GM19023 (cell line): ENCODE data around the gene TLDC2.

Experiments
- ATAC-seq: cut with Tn5 transposase; IDR thresholded peaks from one replicate; pipeline ENCODE4 v1.9.1; 2021; ENCODE audit warnings: mild to moderate bottlenecking, moderate library complexity; ENCODE audit not compliant: unreplicated experiment

The TLDC2 gene

DNA sequence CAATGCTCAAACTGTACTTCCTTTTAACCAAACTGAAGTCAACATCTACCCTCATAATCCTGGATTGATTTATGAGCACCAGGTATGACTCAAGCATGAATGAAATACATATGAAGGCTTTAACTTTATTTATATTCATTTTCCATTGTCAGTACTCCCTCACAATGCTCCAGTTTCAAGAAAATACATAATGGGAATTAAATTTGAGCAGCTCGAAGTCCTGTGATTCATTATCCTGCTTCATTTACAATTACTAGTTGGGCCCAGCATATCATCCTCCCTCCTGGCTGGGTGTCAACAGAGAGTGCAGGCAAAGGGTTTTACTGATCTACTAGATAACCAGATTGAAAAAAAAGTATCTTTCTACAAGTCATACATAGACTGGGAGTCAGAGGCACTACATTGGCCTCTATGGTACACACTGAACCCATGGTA, 65.5 kb downstream of the TLDC2 start:
- no peak for ATAC-seq
